GM18526 (cell line): ENCODE results near the gene RAPGEF1.

Experiments used
- POLR2A ChIP-seq: IDR thresholded peaks from 3 replicates; pipeline ENCODE4 v1.6.1; 2011; ENCODE audit not compliant: insufficient read length; ENCODE audit errors: extremely low read depth

Gene RAPGEF1

DNA sequence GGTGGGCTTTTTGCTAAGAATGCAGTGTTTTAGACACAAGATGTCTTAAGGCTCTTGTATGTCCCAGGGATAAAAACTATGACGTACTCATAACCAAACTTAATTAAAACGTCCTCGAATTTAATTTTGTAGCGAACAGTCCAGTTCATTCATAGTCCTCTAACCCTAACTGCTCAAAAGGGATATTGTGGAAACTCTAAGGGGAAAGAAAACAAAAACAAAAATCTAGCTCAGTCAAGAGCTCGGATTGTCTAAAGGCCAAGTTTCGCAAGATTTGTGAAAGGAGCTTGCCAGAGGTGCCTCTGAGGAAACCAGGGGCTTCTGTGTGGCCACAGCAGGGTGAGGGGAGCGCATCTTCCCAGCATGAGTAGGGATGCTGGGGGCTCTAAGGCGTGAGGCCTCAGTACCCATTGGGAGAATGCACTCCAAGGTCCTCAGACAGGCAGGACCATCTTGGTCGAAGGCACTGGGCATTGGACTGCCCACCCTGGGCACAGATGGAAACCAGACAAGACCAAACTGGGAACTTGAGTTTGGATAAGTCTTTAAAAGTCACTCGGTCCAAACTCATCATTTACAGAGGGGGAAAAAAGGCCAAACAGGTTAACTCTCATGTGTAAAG is 122.8 kb downstream of the RAPGEF1 start:
- no peak for TF ChIP-seq POLR2A

DNA sequence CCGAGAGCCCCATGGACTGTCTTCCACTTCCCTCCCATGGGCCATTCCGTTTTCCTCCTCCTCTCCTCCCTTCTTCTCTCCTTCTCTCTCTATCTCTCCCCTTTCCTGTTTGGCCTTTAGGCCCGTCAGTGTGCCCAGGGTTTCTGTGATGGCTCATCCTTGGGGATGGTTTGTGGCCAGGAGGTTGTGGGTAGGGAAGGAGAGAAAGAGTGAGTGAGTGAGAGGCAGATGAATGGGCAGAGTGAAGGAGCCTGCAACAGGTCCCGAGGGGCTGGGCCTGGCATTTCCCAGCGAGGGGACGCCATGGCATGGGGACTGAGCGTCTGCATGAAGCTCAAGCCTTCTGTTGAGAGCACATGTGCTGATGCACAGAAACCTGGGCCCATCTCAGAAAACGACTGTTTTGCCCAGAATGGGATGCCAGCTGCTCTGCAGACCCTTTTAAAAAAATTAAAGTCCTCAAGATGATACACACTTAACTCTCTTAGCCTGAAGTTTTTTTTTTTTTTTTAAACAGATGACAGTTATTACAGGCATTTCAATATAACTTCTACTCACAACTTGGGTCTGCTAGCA is 125.4 kb downstream of the RAPGEF1 start:
- no peak for TF ChIP-seq POLR2A

DNA sequence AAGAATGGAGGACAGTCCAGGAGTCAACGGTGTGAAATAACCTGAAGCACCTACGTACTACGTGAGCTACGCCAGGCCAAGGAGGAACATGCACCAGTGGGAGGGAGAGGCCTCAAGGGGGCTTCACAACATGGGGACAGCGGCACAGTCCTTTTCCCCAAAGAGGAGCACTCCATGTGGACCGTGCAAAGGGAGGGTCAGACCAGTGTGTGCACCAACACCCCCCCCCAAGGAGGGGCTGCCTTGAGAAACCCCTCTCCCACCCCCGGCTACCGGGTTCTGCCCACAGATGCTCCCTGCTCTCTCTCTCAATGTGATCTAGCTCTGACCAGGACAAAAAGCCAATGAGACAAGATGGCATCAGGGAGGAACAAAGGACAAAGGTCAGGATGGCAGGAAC is 126.0 kb downstream of the RAPGEF1 start:
- TF ChIP-seq POLR2A: no peak

DNA sequence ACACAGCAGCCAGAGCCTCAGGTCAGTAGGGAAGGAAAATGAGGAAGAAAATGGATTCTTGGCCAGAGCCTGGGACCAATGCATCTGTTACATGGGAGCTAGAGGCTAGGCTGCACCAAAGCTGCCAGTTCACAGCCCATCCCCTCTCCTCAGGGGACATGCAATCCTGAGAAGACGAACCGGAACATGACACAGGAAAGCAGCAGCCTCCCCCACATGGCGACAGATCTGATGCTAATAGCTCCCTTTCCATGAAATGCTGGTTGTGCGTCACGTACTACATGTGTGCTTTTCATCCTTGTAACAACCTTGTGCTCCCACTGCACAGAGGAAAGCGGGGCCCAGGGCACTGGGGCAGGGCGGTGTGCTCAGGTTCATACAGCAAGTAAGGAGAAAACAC is 127.0 kb downstream of the RAPGEF1 start:
- TF ChIP-seq POLR2A: no peak

DNA sequence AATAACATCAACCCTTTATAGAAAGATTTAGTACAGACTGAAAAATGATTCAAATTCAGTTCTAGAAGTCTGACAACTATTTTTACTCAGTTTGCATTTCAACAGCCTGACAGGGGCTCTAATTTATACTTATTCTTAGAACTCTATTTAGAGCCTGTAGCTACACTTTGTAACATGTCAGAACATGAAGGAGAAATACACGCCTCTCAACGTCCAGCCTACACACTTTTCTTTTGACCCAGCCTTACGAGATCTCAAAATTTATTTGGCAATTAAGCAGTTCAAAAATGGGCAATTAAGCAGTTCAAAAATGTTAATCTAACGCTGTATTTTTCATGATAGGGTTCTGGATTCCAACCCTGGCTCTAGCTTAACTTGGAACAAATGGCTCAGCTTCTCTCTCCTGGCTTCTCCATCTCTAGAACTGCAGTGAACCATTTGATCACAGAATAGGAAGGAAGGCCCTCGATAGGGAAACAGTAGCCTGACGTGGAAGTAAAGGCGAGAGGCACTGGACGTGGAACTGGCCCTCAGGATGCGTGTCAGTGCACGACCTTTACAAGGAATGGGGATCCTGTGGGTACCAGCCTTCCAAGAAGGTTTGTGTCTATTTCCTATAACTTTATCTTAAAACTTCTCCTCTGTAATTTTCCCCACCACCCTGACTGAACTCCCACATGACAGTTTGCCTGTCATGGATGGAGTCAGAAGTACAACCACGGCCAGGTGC is 128.1 kb downstream of the RAPGEF1 start:
- no peak for TF ChIP-seq POLR2A

DNA sequence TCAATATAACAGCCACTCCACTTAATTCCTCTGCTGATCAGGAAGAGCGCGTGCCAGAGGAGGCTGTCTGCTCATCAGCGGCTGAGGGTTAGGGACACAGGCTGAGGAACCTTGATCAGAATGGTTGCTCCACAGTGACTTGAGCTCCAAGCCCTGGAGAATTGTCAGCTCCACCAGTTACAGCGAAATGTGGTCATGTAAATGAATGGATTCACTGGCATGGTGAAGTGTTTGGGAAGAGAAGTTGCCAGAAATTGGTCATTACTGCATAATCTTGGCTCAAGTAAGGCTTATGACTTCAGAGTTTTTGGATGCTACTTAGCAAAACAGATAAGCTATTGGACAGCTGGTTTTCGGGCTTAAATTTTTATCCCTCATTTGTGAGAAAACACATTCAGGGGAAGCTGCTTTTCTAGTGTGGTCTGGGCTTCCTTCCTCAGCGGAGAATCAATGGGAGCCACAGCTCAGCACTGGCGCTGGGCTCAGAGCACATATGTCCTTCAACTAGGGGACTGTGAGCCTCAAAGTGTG is 129.6 kb downstream of the RAPGEF1 start:
- no peak for TF ChIP-seq POLR2A

DNA sequence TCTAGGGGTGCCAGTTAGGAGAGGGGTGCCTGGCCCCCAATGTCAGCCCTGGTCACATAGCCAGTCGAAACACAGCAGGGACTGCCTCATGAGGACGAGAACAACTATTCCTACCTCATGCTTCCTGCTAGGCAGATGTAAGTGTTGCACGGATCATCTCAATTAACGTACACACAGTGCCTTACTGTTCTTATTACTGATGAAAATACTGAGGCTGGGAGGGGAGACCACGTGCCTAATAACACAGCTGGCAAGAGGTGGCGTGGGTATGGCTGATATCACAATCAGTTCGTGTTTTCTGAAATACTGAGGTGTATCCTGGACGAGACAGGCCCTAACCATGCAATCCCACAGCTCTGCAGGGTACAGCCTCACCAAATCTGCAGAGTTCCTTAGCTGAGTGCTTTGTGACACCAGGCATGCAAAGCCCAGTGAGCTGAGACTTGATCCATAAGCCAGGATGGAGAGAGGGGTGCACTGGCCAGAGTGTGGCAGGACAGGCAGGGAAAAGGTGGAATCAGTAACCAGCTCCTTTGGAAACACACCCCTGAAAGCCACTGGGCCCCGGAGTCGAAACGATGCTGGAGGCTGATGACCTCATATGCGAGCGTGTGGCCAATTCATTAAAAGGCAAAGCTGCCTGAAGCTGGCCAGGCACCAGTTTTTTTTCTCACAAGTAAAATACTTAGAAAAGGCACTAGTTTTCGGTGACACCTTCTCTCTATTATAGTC is 130.6 kb downstream of the RAPGEF1 start:
- no peak for TF ChIP-seq POLR2A

DNA sequence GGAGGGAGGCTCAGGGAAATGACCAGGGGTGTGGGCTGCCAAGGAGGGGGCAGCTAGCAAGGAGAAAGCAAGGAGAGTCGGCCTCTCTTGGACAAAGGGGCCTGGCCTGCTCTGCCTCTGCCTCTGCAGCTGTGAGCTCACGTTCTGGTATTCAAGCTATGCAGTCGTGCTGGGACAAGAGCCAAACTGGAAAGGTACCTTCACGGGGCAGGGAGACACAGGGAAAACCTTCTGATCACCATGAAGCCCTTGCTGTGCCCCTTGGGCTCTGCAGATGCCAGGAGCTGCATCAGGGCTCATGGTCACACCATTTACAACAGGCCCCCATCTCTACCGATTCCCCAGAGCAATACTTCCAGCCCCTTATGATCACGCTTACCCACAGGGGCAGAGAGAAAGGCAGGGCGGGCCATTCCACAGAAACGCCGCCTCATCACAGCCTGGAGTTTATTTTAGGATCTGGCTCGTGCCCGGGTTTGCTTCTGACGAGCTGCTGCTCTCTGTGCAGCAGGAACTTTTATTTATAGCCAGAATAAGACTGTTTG is 131.3 kb downstream of the RAPGEF1 start:
- no peak for TF ChIP-seq POLR2A

DNA sequence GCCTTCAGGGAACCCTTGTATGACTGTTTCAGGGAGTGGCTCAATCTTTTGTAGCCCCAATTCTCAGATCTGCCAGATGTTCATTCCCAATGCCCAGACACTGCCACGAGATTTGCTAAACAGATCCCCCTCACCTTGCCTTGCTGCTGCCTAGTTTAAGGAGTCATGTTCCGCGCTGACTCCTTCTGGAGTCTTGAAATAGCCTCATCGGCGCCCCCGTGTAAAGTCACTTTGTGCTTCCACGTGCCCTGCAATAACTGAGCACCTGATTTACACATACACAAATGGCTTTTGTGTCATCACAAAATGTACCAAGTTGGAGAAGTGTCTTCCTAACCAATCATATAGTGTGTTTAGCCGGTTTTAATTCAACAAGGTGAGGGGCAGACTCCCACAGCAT is 132.3 kb downstream of the RAPGEF1 start:
- TF ChIP-seq POLR2A: no peak

DNA sequence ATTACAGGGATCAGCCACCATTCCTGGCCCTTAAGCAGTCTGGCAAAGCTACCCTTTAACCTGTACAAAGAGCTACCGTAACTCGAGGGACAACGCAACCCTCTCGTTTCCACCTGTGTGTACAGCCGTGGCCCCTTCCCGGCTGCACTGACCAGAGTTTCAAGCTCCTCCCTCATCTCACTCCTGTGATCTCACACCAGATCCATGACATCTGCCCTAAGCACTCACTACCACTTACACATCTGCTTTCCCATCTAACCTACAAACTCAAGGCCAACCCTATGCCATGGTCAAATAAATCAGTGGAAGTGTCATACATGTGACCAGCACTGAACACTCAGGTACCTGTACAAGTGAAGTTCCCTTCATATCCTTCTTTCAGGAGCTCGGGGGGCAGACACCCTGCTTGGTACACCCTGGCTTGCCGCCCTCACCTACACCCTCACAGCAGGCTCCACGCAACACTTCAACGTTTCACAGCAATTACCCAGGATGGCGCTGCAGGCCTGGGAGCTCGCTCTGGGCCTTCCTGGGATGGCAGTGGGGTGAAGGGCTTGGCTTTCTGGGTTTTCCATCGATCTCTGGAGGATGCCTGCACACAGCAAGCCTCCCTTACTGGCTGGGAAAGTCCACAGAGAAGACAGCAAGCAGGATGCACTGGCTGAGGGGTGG is 132.8 kb downstream of the RAPGEF1 start:
- no peak for TF ChIP-seq POLR2A

DNA sequence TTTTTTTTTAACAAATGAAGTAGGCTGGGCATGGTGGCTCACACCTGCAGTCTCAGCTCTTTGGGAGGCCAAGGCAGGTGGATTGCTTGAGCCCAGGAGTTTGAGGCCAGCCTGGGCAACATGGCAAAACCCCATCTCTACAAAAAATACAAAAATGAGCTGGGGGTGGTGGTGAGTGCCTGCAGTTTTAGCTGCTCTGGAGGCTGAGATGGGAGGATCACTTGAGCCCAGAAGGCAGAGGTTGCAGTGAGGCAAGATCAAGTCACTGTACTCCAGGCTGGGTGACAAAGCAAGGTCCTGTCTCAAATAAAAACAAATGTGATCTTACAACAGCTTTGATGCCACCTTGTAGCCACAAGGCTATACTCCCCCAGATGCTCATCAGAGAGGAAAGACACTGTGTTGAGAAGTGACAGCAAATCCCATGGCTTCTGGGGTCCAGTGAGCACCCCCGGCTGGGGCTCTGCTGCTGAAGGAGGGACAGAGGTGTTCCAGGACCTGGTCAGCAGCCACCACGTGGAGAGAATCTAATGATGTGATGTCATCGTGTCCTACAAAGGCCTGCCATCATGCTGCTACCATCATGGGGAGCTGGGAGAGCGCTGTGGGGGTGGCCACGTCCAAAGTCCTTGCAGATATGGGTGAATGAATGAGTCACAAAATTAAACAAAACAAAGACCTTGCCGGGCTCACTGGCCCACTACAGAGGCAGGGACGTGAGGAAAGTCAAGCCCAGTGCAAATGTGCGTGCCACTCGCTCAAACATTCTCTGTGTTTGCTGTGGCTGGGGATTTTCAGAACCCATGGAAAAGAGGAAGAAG is 133.9 kb downstream of the RAPGEF1 start:
- TF ChIP-seq POLR2A: no peak

DNA sequence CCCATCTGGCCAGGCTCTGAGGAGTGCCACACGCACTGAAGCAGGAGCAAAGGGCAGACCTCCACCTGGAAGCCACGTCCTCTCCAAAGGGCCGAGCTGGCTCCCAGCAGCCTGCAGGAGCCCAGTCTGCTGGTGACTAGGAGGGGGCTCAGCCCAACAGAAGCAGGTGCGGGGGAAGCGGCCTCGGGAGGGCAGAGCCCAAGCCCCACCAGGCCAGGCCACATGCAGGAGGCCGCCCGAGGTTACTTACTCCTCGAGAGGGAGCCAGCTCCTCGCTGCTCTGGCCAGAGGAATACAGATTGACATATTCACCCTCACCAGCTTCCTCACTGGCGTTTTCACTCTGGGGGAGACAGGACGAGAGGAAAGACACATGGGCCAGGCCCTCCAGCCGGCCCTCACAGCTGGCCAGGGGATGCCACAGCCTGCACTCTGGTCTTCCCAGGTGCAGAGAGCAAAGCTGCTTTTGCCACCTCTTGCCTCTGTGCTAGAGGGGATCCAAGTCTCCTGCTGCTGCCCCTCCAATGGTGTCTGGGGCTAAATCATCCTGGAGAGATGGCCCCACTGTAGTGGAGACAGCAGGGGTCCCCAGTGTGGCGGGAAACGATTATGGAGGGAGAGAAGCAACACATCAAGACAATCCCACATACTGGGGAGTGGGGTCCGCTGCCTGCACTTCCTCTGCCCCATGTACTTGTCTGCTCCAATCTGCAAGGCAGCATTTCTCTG is 136.0 kb downstream of the RAPGEF1 start:
- TF ChIP-seq POLR2A: no peak

DNA sequence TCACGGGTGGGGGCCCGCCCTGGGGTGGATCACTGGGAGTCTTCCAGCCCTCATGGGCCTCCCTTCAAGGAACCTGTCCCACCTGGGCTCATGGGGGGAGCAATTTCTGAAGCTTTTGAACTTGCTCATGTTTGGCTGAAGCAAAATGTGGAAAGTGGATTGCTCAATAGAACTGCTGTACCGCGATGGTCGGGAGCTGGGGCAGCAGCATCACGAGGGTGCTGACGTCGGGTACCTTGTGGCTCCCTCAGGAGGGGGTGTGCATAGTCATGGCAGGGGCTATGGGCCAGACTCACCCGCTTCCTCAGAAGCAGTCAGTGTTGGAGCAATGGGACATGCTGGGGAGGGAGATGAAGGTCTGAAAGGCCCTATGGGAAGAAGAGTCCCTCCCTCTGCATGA is 136.7 kb downstream of the RAPGEF1 start:
- TF ChIP-seq POLR2A: no peak

DNA sequence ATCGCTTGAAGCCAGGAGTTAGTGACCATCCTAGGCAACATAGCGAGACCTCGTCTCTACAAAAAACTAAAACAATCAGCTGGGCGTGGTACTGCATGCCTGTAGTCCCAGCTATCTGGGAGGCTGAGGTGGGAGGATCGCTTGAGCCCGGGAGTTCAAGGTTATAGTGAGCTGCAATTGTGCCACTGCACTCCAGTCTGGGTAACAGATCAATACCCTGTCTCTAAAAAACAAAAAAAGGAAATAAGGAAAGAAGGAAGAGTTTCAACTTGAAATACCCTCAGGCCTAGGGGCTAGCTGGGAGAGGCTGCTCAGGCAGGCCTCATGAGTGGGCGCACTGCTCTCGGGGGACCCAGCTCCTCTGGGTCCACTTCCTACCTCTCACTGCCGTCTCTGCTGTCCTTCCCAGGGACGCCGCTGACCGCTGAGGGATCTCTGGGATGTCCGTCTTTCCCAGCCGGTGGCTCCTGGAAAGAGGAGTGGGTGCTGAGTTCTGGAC is 138.1 kb downstream of the RAPGEF1 start:
- TF ChIP-seq POLR2A: no peak

DNA sequence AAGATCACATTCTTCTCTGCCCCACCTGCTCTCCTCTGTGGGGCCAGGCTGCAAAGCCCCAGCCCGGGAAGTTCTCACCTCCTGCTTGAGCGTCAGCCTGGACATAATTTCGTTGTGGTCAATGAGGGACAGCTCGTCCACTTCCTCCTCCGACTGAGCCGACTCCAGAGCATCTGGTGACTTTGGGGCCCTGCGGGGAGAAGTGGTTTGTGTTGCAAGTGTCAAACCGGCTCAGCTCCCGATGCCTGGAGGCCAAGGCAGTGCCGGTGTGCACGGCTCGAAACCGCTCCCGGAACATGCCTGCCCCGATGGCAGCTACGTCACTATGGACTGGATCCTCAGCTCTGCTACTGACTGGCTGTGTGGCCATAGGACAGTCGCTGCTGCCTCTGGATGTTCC is 141.8 kb downstream of the RAPGEF1 start:
- TF ChIP-seq POLR2A: no peak
